Measurements from ENCODE around the gene RASAL2.

RASAL2 gene

DNA sequence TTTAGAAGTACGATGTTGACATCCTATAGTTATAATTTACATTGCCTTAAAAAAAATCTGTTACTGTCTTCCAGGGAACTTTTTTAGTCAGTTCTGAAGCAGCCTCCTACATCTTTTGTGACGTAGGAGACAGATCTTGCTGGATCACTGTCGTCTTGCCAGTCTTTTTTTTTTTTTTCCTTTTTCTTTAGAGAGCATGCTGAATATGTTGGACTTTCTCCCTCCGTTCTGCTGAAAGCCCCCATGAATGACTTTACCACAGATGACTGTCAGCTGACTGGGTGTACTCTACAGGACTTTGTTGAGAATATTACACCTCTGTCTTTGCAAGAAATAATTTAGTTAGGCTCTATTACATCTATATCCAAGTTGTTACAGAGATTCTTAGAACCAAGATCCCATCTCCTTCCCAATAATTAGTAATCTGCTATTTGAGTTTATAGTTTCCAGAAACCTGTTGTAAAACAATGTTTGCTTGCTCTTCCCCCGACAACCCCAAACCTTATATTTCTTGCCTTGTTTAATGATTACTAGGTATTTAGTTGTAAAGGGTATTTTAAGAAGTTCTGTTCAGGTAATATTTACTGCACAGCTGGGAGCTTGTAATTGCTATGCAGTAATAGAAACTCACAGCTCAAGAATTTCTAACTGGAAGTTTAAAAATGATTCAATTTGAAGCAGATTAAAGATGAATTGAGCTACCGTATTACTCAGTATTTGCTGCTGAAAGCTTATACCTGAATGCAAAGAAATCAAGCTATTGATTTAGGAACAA is 61.8 kb downstream of the RASAL2 start:
- H3K4me1 ChIP-seq (ENCODE audit: insufficient read depth, poor library complexity, severe bottlenecking): peaks cover 11% of the 10 kb centered on the region
- TF ChIP-seq, protein P1, sequence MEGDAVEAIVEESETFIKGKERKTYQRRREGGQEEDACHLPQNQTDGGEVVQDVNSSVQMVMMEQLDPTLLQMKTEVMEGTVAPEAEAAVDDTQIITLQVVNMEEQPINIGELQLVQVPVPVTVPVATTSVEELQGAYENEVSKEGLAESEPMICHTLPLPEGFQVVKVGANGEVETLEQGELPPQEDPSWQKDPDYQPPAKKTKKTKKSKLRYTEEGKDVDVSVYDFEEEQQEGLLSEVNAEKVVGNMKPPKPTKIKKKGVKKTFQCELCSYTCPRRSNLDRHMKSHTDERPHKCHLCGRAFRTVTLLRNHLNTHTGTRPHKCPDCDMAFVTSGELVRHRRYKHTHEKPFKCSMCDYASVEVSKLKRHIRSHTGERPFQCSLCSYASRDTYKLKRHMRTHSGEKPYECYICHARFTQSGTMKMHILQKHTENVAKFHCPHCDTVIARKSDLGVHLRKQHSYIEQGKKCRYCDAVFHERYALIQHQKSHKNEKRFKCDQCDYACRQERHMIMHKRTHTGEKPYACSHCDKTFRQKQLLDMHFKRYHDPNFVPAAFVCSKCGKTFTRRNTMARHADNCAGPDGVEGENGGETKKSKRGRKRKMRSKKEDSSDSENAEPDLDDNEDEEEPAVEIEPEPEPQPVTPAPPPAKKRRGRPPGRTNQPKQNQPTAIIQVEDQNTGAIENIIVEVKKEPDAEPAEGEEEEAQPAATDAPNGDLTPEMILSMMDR (IDR thresholded peaks at IDR 0.05; ENCODE audit: poor library complexity, severe bottlenecking): no peak
- no peak for DNase-seq (ENCODE audit: low spot score)
- peak overlapping the region; percentile 16 for H3K27ac ChIP-seq (ENCODE audit: poor library complexity, severe bottlenecking)
- ATAC-seq (ENCODE audit: low read depth): no peak; the same call in 2 of the 3 replicates
- no peaks in the 10 kb centered on the region for H3K36me3 ChIP-seq (ENCODE audit: low read depth)
- H3K9me3 ChIP-seq (ENCODE audit: severe bottlenecking): no peaks in the 10 kb centered on the region
- no peak overlapping the region for H3K4me3 ChIP-seq (ENCODE audit: severe bottlenecking)
- no peaks in the 10 kb centered on the region for H3K27me3 ChIP-seq (ENCODE audit: insufficient read depth, poor library complexity, severe bottlenecking)

- TF ChIP-seq, protein P1 (IDR thresholded peaks at IDR 0.05; ENCODE audit: poor library complexity, severe bottlenecking): no peak
- H3K27ac ChIP-seq (ENCODE audit: poor library complexity, severe bottlenecking): no peak overlapping the region
- H3K9me3 ChIP-seq (ENCODE audit: severe bottlenecking): no peaks in the 10 kb centered on the region
- no peak for DNase-seq (ENCODE audit: low spot score)
- H3K4me1 ChIP-seq (ENCODE audit: insufficient read depth, poor library complexity, severe bottlenecking): peaks cover 4% of the 10 kb centered on the region
- H3K27me3 ChIP-seq (ENCODE audit: insufficient read depth, poor library complexity, severe bottlenecking): no peaks in the 10 kb centered on the region
- H3K4me3 ChIP-seq (ENCODE audit: severe bottlenecking): no peak overlapping the region
- no peak for ATAC-seq (ENCODE audit: low read depth)
- H3K36me3 ChIP-seq (ENCODE audit: low read depth): no peaks in the 10 kb centered on the region
These were observed 67.0 kb downstream of the RASAL2 start for GRCh38 chr1:178160736-178161475.

DNA sequence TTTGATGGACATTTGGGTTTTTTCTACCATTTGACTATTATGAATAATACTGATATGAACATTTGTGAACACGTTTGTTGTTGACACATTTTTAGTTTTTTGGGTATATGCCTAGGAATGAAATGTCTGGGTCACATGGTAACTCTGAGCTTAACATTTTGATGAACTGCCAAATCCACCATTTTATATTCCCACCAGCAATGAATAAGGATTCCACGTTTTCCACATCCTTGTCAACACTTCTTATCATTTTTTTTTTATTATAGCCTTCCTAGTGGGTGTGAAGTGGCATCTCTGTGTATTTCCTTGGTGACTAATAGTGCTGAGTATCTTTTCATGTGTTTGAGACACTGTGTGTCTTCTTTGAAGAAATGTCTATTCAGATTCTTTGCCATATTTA is 67.6 kb downstream of the RASAL2 start:
- Histone ChIP-seq H3K36me3 (ENCODE audit: low read depth) (no peaks in the 10 kb centered on the region), H3K4me3 (ENCODE audit: severe bottlenecking) (no peak overlapping the region), H3K27me3 (ENCODE audit: insufficient read depth, poor library complexity, severe bottlenecking) (no peaks in the 10 kb centered on the region), H3K9me3 (ENCODE audit: severe bottlenecking) (no peaks in the 10 kb centered on the region), H3K27ac (ENCODE audit: poor library complexity, severe bottlenecking) (no peak overlapping the region), H3K4me1 (ENCODE audit: insufficient read depth, poor library complexity, severe bottlenecking) (no peaks in the 10 kb centered on the region)
- ATAC-seq (ENCODE audit: low read depth) (no peak), DNase-seq (ENCODE audit: low spot score) (no peak)
- TF ChIP-seq, protein P1 (IDR thresholded peaks at IDR 0.05; ENCODE audit: poor library complexity, severe bottlenecking): no peak

DNA sequence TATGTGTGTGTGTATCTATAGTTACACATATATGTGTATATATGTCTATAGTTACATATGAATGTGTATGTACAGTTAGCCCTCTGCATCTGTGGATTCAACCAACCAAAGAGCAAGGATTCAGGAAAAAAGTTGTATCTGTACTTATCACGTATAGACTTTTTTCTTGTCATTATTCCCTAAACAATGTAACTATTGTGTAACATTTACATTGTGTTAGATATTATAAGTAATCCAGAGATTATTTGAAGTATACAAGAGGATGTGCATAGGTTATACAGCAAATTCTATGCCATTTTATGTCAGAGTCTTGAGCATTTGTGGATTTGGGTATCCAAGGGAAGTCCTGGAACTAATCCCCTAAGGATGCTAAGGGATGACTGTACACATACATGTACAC is 71.3 kb downstream of the RASAL2 start:
- peaks cover 9% of the 10 kb centered on the region for H3K4me1 ChIP-seq (ENCODE audit: insufficient read depth, poor library complexity, severe bottlenecking)
- TF ChIP-seq, protein P1 (IDR thresholded peaks at IDR 0.05; ENCODE audit: poor library complexity, severe bottlenecking): no peak

More for the DNA sequence above, 71.3 kb downstream of the RASAL2 start:
- Histone ChIP-seq H3K27me3 (ENCODE audit: insufficient read depth, poor library complexity, severe bottlenecking) (no peaks in the 10 kb centered on the region), H3K4me3 (ENCODE audit: severe bottlenecking) (no peak overlapping the region), H3K9me3 (ENCODE audit: severe bottlenecking) (no peaks in the 10 kb centered on the region), H3K27ac (ENCODE audit: poor library complexity, severe bottlenecking) (no peak overlapping the region), H3K36me3 (ENCODE audit: low read depth) (no peaks in the 10 kb centered on the region; the same call in 1 of the 2 replicates)
- DNase-seq (ENCODE audit: low spot score) (no peak), ATAC-seq (ENCODE audit: low read depth) (no peak)
